Calu3 (cell line): ENCODE measurements around the gene MAML3. TPM values are rescaled to one million over a fixed set of nuclear protein-coding genes. Genes with fewer than 3 reads are reported as not detected.

ENCODE experiments used
- BruUV-seq: library from RNA; stranded (reverse); fragments of 400-500 nt; replicated peaks from 2 replicates; lab custom pipeline; 2021; lab: Mats Ljungman, UMichigan
- CTCF ChIA-PET: fragments of 300-600 bp; sonication (Branson Sonifier 250); formaldehyde crosslinking; loops from one replicate; lab custom pipeline; 2022; ENCODE audit warnings: antibody characterized with exemption; lab: Charles Lee
- DNase-seq: peaks from one replicate; pipeline ENCODE4 v3.0.0; 2022
- H3K27ac Mint-ChIP-seq: one replicate; pipeline ENCODE4 v1.8.0; 2022; ENCODE audit warnings: mixed read lengths; ENCODE audit not compliant: unreplicated experiment
- H3K27me3 Mint-ChIP-seq: one replicate; pipeline ENCODE4 v1.8.0; 2022; ENCODE audit warnings: mixed read lengths; ENCODE audit not compliant: unreplicated experiment
- H3K36me3 Mint-ChIP-seq: one replicate; pipeline ENCODE4 v1.8.0; 2022; ENCODE audit warnings: mild to moderate bottlenecking, moderate library complexity, mixed read lengths; ENCODE audit not compliant: insufficient read depth, unreplicated experiment
- H3K4me1 Mint-ChIP-seq: one replicate; pipeline ENCODE4 v1.8.0; 2022; ENCODE audit warnings: mild to moderate bottlenecking, low read depth, mixed read lengths; ENCODE audit not compliant: unreplicated experiment
- H3K4me3 Mint-ChIP-seq: one replicate; pipeline ENCODE4 v1.8.0; 2022; ENCODE audit warnings: mild to moderate bottlenecking, low read depth, moderate library complexity, mixed read lengths; ENCODE audit not compliant: unreplicated experiment
- H3K9me3 Mint-ChIP-seq: one replicate; pipeline ENCODE4 v1.8.0; 2022; ENCODE audit warnings: low read depth, mixed read lengths; ENCODE audit not compliant: unreplicated experiment
- CTCF ChIP-seq: fragments of 200-600 bp; IDR thresholded peaks from one replicate; pipeline ENCODE4 v1.8.0; 2022; ENCODE audit warnings: antibody characterized with exemption; ENCODE audit not compliant: unreplicated experiment
- intact Hi-C: fragments of 100-400 bp; cut with micrococcal nuclease; formaldehyde crosslinking; loops from one replicate; pipeline ENCODE4 v1.10.0; 2022; ENCODE audit not compliant: unreplicated experiment
- total RNA-seq: library from RNA; stranded (reverse); gene quantifications from 2 replicates; pipeline ENCODE4 v1.2.3, GENCODE V29; 2022

MAML3 gene
- total RNA-seq, 1 experiment from 2014 or later: 4.0 TPM

- intact Hi-C loops: no loop called here
- Mint-ChIP-seq H3K4me3 (no peak overlapping the region), H3K4me1 (no peaks in the 10 kb centered on the region), H3K9me3 (peaks cover under 1% of the 10 kb centered on the region), H3K27ac (no peak overlapping the region), H3K36me3 (no peaks in the 10 kb centered on the region), H3K27me3 (no peaks in the 10 kb centered on the region)
- CTCF ChIA-PET: no interaction called here
- DNase-seq: no peak
- BruUV-seq: no TSS peak
- no peak for TF ChIP-seq CTCF
Observed at GRCh38 chr4:140003876-140004548, 150.0 kb downstream of the MAML3 start.

DNA sequence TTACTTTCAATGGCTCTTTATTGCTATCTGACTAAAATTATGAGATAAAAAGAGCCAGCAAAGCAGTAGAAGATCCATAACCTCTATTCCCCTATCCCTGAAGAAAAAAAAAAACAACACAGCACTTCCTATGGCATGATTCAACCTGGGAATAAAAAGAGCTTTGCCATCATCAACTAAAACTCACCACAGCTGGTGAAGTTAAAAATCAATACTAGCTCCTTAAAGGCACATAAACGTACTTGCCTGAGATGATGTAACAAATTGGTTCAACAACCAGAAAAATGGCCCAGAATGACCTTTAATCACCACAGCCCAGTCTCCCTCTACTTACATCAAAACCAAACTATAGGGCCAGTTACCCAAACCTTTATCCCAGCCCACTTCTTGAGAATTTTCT lies 153.8 kb downstream of the MAML3 start:
- Mint-ChIP-seq H3K36me3 (no peaks in the 10 kb centered on the region), H3K4me3 (no peak overlapping the region), H3K27me3 (no peaks in the 10 kb centered on the region), H3K9me3 (peaks cover 3% of the 10 kb centered on the region), H3K27ac (no peak overlapping the region), H3K4me1 (no peaks in the 10 kb centered on the region)
- no peak for DNase-seq
- CTCF ChIA-PET: no interaction called here
- no peak for TF ChIP-seq CTCF
- intact Hi-C loops: no loop called here
- BruUV-seq: no TSS peak

- H3K27ac Mint-ChIP-seq: no peak overlapping the region
- no peak overlapping the region for H3K4me3 Mint-ChIP-seq
- H3K4me1 Mint-ChIP-seq: peaks cover 15% of the 10 kb centered on the region
- no peaks in the 10 kb centered on the region for H3K9me3 Mint-ChIP-seq
- peaks cover 7% of the 10 kb centered on the region for H3K36me3 Mint-ChIP-seq
- peak; percentile 58 for DNase-seq
- intact Hi-C loops: no loop called here
- no peak for TF ChIP-seq CTCF
- no TSS peak for BruUV-seq
- CTCF ChIA-PET: interaction anchor here (0.6 kb wide), 1 partner anchor 460 kb away, joined by 3 read pairs; no protein-coding TSS in a partner anchor
- no peaks in the 10 kb centered on the region for H3K27me3 Mint-ChIP-seq
Observed at GRCh38 chr4:139988863-139989765, 164.9 kb downstream of the MAML3 start.

DNA sequence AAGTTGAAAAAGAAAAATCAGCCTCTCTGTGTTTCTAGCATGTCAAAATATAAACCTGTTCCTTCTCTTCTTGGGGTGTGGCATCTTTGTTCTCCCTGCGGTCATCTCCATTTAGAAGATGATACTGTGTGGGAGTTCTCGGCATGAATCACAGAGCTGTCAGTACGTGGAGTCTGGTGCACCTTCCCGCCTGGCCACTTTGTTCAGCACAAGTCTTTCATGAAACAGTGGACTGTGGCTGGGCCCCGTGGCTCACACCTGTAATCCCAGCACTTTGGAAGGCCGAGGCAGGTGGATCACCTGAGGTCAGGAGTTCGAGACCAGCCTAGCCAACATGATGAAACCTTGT lies 166.5 kb downstream of the MAML3 start:
- Mint-ChIP-seq H3K27me3 (no peaks in the 10 kb centered on the region), H3K27ac (no peak overlapping the region), H3K4me3 (no peak overlapping the region), H3K36me3 (peaks cover 7% of the 10 kb centered on the region), H3K4me1 (peaks cover 15% of the 10 kb centered on the region), H3K9me3 (no peaks in the 10 kb centered on the region)
- no peak for TF ChIP-seq CTCF
- no peak for DNase-seq
- CTCF ChIA-PET: interaction anchor here (0.7 kb wide), 1 partner anchor 145 kb away, joined by 6 read pairs; no protein-coding TSS in a partner anchor
- BruUV-seq: no TSS peak
- intact Hi-C loops: no loop called here
